BE2C (cell line): ENCODE measurements around the gene IGF2R.
"Not testable (repeated sequence)": the region's sequence is repeated elsewhere in the genome, so short reads cannot be mapped to it uniquely, and the experiment has no call there.

ENCODE experiments used
- DNase-seq: peaks from one replicate; pipeline ENCODE4 v3.0.0-alpha.2; 2020
- H3K27me3 ChIP-seq: fragments of 250-450 bp; sonication (Bioruptor Pico); 2 replicates; pipeline ENCODE4 v1.5.1; 2020; ENCODE audit warnings: mild to moderate bottlenecking
- H3K36me3 ChIP-seq: fragments of 250-450 bp; sonication (Bioruptor Pico); 2 replicates; pipeline ENCODE4 v1.5.1; 2020; ENCODE audit warnings: mild to moderate bottlenecking
- H3K4me1 ChIP-seq: fragments of 250-450 bp; sonication (Bioruptor Pico); 2 replicates; pipeline ENCODE4 v1.5.1; 2020
- H3K4me3 ChIP-seq: 2 replicates; pipeline ENCODE4 v1.5.1; 2011; ENCODE audit warnings: low read depth, low read length
- H3K9me3 ChIP-seq: fragments of 250-450 bp; sonication (Bioruptor Pico); 2 replicates; pipeline ENCODE4 v1.5.1; 2020
- CTCF ChIP-seq: IDR thresholded peaks from 2 replicates; pipeline ENCODE4 v1.5.1; 2012; ENCODE audit warnings: mild to moderate bottlenecking, low read depth, low read length

IGF2R gene

DNA sequence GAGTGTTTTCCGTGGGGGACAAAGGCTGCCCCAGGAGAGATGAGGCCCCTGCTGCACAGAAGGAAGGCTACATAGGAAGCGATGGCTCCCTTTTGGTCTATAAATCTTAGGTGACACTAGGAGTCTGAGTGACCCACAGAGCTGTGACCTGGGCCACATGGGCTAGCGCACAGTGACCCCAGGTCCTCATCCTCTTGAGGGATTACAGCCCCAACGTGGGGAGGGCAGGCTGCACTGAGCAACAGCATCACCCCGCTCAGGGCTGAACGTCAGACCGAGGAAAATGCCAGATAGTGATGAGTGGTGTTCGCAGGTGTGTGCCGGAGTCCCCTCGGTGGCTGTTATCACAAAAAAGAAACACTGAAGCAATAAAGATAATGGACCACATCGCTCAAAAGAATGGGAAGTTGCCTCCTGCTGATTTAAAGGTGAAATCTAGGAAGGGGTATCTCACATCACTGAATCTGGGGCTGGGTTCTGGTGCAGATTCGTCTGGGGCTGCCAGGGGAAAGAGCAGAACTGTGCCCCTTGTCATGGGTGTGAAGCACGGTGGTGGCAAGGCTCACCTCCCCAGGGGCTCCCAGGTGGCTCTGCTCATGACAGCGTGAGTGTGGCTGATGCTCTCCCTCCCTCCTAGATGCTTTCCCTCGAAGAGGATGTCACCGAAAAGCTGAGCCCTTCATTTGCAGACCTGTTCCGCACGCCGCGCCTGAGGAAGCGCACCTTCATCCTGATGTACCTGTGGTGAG, 167.2 kb downstream of the IGF2R start:
- no peak overlapping the region for H3K4me3 ChIP-seq
- no peaks in the 10 kb centered on the region for H3K4me1 ChIP-seq
- no peaks in the 10 kb centered on the region for H3K9me3 ChIP-seq
- H3K27me3 ChIP-seq: no peaks in the 10 kb centered on the region
- DNase-seq: no peak
- no peaks in the 10 kb centered on the region for H3K36me3 ChIP-seq
- no peak for TF ChIP-seq CTCF

- H3K9me3 ChIP-seq: no peaks in the 10 kb centered on the region
- H3K27me3 ChIP-seq: no peaks in the 10 kb centered on the region
- H3K4me1 ChIP-seq: no peaks in the 10 kb centered on the region
- DNase-seq: no peak
- no peaks in the 10 kb centered on the region for H3K36me3 ChIP-seq
- H3K4me3 ChIP-seq: no peak overlapping the region
- no peak for TF ChIP-seq CTCF
Measured at GRCh38 chr6:160137130-160137988, 168.5 kb downstream of the IGF2R start.

DNA sequence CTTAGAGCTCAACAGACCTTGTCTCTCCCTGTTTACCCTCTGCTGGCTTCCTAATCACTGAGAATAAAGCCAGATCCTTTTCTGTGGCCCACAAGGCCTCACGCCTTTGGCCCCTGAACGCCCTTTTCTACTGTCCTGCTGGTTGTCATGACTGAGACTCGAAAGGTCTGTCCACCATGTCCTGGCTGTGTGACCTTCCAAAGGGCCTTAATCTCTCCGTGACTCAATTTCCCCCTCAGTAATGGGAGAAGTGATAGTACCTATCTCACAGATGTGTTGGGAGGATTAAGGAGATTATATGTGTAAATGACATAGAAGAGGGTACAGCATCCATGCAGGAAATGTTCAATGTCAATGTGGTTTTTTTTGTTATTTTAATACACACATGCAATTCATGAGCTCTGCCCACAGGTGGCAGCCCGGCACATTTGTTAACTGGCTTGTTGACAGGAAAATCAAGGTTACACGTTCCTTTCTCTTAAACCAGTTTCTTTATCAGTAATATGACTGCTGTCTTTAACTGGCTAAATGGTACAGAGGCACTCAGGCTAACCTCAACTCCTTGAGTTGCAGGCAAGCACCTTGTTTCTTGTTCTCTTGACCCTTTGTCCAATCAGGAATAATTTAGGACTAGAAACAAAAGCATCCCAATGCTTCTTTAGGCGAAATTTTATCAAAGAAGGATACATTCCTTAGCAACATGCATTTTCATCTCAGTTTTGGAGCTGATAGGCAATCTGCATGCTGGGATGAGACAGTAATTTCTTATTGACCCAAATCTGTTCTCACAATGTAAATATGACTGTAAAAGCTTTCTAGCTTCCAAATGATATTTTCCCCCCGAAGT, 169.3 kb downstream of the IGF2R start:
- TF ChIP-seq CTCF: peak; percentile 71
- no peak overlapping the region for H3K4me3 ChIP-seq
- no peaks in the 10 kb centered on the region for H3K36me3 ChIP-seq
- DNase-seq: peak; percentile 56
- no peaks in the 10 kb centered on the region for H3K27me3 ChIP-seq
- no peaks in the 10 kb centered on the region for H3K9me3 ChIP-seq
- H3K4me1 ChIP-seq: no peaks in the 10 kb centered on the region

- DNase-seq: no peak
- Histone ChIP-seq H3K36me3 (no peaks in the 10 kb centered on the region), H3K27me3 (no peaks in the 10 kb centered on the region), H3K4me1 (no peaks in the 10 kb centered on the region), H3K4me3 (no peak overlapping the region), H3K9me3 (no peaks in the 10 kb centered on the region)
- no peak for TF ChIP-seq CTCF
Measured at GRCh38 chr6:160138839-160139419, 170.0 kb downstream of the IGF2R start.

- no peak for DNase-seq
- Histone ChIP-seq H3K9me3 (no peaks in the 10 kb centered on the region), H3K4me3 (no peak overlapping the region), H3K36me3 (no peaks in the 10 kb centered on the region), H3K4me1 (no peaks in the 10 kb centered on the region), H3K27me3 (no peaks in the 10 kb centered on the region)
- TF ChIP-seq CTCF: no peak
Measured at GRCh38 chr6:160139420-160139851, 170.6 kb downstream of the IGF2R start.

- H3K4me1 ChIP-seq, H3K27me3 ChIP-seq, DNase-seq, H3K4me3 ChIP-seq, H3K9me3 ChIP-seq, H3K36me3 ChIP-seq: not testable (repeated sequence)
Measured at GRCh38 chr6:160140493-160140892, 171.6 kb downstream of the IGF2R start.
